ENCODE results near the gene HAUS3. TPM values are rescaled to one million over a fixed set of nuclear protein-coding genes. Genes with fewer than 3 reads are reported as not detected.

The HAUS3 gene
- total and polyA plus RNA-seq, 2 of the 8 experiments (the other 6 are each of a cell fraction or from before 2014, with no cell fraction given): 3.2 to 14.8 TPM

DNA sequence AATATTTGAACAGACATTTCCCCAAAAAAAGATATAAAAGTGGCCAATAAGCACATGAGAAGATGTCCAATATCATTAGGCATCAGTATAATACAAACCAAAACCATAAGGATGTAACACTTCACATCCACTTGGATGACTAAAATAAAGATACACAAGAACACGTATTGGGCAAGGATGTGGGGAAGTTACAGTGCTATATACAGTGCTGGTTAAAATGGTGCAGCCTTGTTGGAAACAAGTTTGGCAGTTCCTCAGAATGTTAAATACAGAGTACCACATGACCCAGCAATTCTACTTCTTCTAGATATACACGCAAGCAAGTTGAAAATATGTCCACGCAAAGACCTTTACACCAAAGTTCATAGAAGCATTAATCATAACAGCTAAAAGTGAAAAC is 58.9 kb downstream of the HAUS3 start:
- H3K27me3 ChIP-seq (replicated peaks in 1 of 4; ENCODE audit: control insufficient read depth in 3 of 4, extremely low read depth in 1 of 4, insufficient read depth in 3 of 4, low read length in 3 of 4): peaks cover 0 to 2% (median 0%) of the 10 kb centered on the region in 4 experiments; a peak in 1 of 7 replicates
- no peak overlapping the region for H2BK5ac ChIP-seq (ENCODE audit: low read depth, low read length)
- H2AK5ac ChIP-seq (ENCODE audit: low read depth, low read length): no peak overlapping the region
- H4K5ac ChIP-seq (ENCODE audit: insufficient read length, low read depth, low read length): no peak overlapping the region
- H3K4me3 ChIP-seq (ENCODE audit: extremely low read depth in 1 of 4, insufficient read depth in 2 of 4, low read depth in 3 of 4, low read length in 4 of 4): no peak overlapping the region
- no peak overlapping the region for H2BK120ac ChIP-seq (replicated peaks; ENCODE audit: low read depth, low read length)
- H3K9me3 ChIP-seq (ENCODE audit: insufficient read depth in 2 of 2, low read depth in 1 of 2, low read length in 1 of 2): peaks cover 3 to 4% of the 10 kb centered on the region in 2 experiments; a peak in 2 of 4 replicates
- no peak overlapping the region for H3K4ac ChIP-seq (replicated peaks; ENCODE audit: insufficient read length, low read depth, low read length)
- no peaks in the 10 kb centered on the region for H4K20me1 ChIP-seq (replicated peaks in 1 of 2; ENCODE audit: control insufficient read depth in 1 of 2, insufficient read depth in 2 of 2, low read length in 2 of 2)
- 91% methylated on average over 3 of the region's 3 CpGs; no CpG with 5 or more reads in 1 of the 2 experiments for WGBS, 2 experiments (ENCODE audit: extremely low coverage in 1 of 2, insufficient coverage in 1 of 2, insufficient read length in 1 of 2, insufficient replicate concordance in 2 of 2, low coverage in 1 of 2, low lambda C conversion rate in 2 of 2, missing lambda C conversion rate in 1 of 2)
- no peak overlapping the region for H3K14ac ChIP-seq (ENCODE audit: insufficient read length)
- H3K79me2 ChIP-seq (ENCODE audit: control insufficient read depth in 1 of 2, insufficient read depth in 2 of 2, low read length in 2 of 2): no peaks in the 10 kb centered on the region
- no peak overlapping the region for H4K91ac ChIP-seq (replicated peaks; ENCODE audit: insufficient read length, low read length)
- H2BK20ac ChIP-seq (ENCODE audit: low read length): no peak overlapping the region
- H2AFZ ChIP-seq (ENCODE audit: low read length): no peak overlapping the region
- POLR2A ChIA-PET (ENCODE audit: partially characterized antibody): no interaction called here
- H2BK15ac ChIP-seq (ENCODE audit: low read length): no peak overlapping the region
- DNase-seq (ENCODE audit: low read depth in 1 of 2, low spot score in 2 of 2) (no peak), FAIRE-seq (no peak)
- CTCF ChIA-PET (ENCODE audit: partially characterized antibody): interaction anchor here (0.9 kb wide), 1 partner anchor 16 kb away, joined by 5 read pairs; no protein-coding TSS in a partner anchor
- H3K79me1 ChIP-seq (ENCODE audit: low read depth, low read length): no peaks in the 10 kb centered on the region
- H3K4me2 ChIP-seq (ENCODE audit: insufficient read depth in 1 of 2, low read depth in 2 of 2, low read length in 2 of 2): no peak overlapping the region
- H3K23ac ChIP-seq (ENCODE audit: insufficient read length): no peak overlapping the region
- H3K56ac ChIP-seq (replicated peaks; ENCODE audit: insufficient read length, low read depth, low read length): no peak overlapping the region
- H3K4me1 ChIP-seq (replicated peaks in 1 of 4; ENCODE audit: control insufficient read depth in 3 of 4, insufficient read depth in 4 of 4, low read length in 3 of 4): no peaks in the 10 kb centered on the region
- H2BK12ac ChIP-seq (ENCODE audit: low read depth, low read length): no peak overlapping the region
- H3K18ac ChIP-seq (ENCODE audit: extremely low read depth, low read length): no peak overlapping the region
- no peak overlapping the region for H3K9ac ChIP-seq (replicated peaks in 1 of 4; ENCODE audit: extremely low read depth in 1 of 4, low read depth in 3 of 4, low read length in 3 of 4)
- no peak overlapping the region for H3K27ac ChIP-seq (ENCODE audit: low read depth, low read length)
- no peak overlapping the region for H4K8ac ChIP-seq (ENCODE audit: extremely low read depth, insufficient read depth, low read length)
- H3K36me3 ChIP-seq (ENCODE audit: control insufficient read depth in 2 of 4, insufficient read depth in 4 of 4, low read length in 3 of 4): no peaks in the 10 kb centered on the region
- no peaks in the 10 kb centered on the region for H3K23me2 ChIP-seq (ENCODE audit: low read depth, low read length)
- TF ChIP-seq JUN (IDR thresholded peaks at IDR 0.05; ENCODE audit: low read depth, low read length) (no peak), ATF2 (IDR thresholded peaks at IDR 0.05; ENCODE audit: low read length) (no peak), SIX5 (IDR thresholded peaks at IDR 0.05; ENCODE audit: low read depth, low read length) (no peak), NANOG (IDR thresholded peaks at IDR 0.05; ENCODE audit: insufficient read depth, low read depth, low read length, poor library complexity, severe bottlenecking) (no peak), SP1 (IDR thresholded peaks at IDR 0.05; ENCODE audit: low read depth, low read length) (no peak), GABPA (IDR thresholded peaks at IDR 0.05; ENCODE audit: borderline replicate concordance, insufficient read depth, low read length) (no peak), POU5F1 (IDR thresholded peaks at IDR 0.05; ENCODE audit: low read depth, low read length) (no peak)
- TF ChIP-seq, protein P1, sequence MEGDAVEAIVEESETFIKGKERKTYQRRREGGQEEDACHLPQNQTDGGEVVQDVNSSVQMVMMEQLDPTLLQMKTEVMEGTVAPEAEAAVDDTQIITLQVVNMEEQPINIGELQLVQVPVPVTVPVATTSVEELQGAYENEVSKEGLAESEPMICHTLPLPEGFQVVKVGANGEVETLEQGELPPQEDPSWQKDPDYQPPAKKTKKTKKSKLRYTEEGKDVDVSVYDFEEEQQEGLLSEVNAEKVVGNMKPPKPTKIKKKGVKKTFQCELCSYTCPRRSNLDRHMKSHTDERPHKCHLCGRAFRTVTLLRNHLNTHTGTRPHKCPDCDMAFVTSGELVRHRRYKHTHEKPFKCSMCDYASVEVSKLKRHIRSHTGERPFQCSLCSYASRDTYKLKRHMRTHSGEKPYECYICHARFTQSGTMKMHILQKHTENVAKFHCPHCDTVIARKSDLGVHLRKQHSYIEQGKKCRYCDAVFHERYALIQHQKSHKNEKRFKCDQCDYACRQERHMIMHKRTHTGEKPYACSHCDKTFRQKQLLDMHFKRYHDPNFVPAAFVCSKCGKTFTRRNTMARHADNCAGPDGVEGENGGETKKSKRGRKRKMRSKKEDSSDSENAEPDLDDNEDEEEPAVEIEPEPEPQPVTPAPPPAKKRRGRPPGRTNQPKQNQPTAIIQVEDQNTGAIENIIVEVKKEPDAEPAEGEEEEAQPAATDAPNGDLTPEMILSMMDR (IDR thresholded peaks at IDR 0.05; ENCODE audit: control extremely low read depth in 1 of 3, insufficient read depth in 1 of 3, low read depth in 1 of 3, low read length in 3 of 3): no peak
- TF ChIP-seq, protein P2, sequence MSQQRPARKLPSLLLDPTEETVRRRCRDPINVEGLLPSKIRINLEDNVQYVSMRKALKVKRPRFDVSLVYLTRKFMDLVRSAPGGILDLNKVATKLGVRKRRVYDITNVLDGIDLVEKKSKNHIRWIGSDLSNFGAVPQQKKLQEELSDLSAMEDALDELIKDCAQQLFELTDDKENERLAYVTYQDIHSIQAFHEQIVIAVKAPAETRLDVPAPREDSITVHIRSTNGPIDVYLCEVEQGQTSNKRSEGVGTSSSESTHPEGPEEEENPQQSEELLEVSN (IDR thresholded peaks at IDR 0.05): no peak
